ENCODE results near the gene HPN.

HPN gene

GRCh38 chr19:35105047-35105410 lies 63.5 kb downstream of the HPN start:
- H2AFZ ChIP-seq (ENCODE audit: low read length): no peak overlapping the region
- H3K9ac ChIP-seq (ENCODE audit: low read depth, low read length, poor library complexity, severe bottlenecking): no peak overlapping the region
- no peaks in the 10 kb centered on the region for H3K9me2 ChIP-seq (replicated peaks; ENCODE audit: low read depth, low read length)
- no peaks in the 10 kb centered on the region for H3K27me3 ChIP-seq (ENCODE audit: insufficient read depth, low read length, poor library complexity, severe bottlenecking)
- H3K36me3 ChIP-seq (ENCODE audit: insufficient read depth, low read length): no peaks in the 10 kb centered on the region
- H3K4me1 ChIP-seq (ENCODE audit: insufficient read depth, low read length, poor library complexity, severe bottlenecking): no peaks in the 10 kb centered on the region
- no peak overlapping the region for H3K4me2 ChIP-seq (ENCODE audit: low read depth, low read length, poor library complexity, severe bottlenecking)
- H3K4me3 ChIP-seq (ENCODE audit: low read length, poor library complexity, severe bottlenecking): no peak overlapping the region
- H4K20me1 ChIP-seq (ENCODE audit: insufficient read depth, low read length, poor library complexity, severe bottlenecking): no peaks in the 10 kb centered on the region
- no peaks in the 10 kb centered on the region for H3K79me2 ChIP-seq (ENCODE audit: insufficient read depth, low read length)
- H3F3A ChIP-seq (ENCODE audit: low read depth): no peaks in the 10 kb centered on the region
- TF ChIP-seq CTCF (conservative IDR thresholded peaks at IDR 0.05; ENCODE audit: low read length): no peak
- no peak for TF ChIP-seq EZH2phosphoT487 (IDR thresholded peaks at IDR 0.05; ENCODE audit: borderline replicate concordance)
- no peaks in the 10 kb centered on the region for H3K9me3 ChIP-seq (ENCODE audit: insufficient read depth, low read depth, low read length)

- H3K36me3 ChIP-seq (ENCODE audit: insufficient read depth, low read length): no peaks in the 10 kb centered on the region
Measured at GRCh38 chr19:35105411-35106290, 64.1 kb downstream of the HPN start.

GRCh38 chr19:35106291-35106583 lies 64.7 kb downstream of the HPN start:
- Histone ChIP-seq H3F3A (ENCODE audit: low read depth) (no peaks in the 10 kb centered on the region), H2AFZ (ENCODE audit: low read length) (no peak overlapping the region), H3K4me2 (ENCODE audit: low read depth, low read length, poor library complexity, severe bottlenecking) (no peak overlapping the region), H3K9ac (ENCODE audit: low read depth, low read length, poor library complexity, severe bottlenecking) (no peak overlapping the region), H3K27me3 (ENCODE audit: insufficient read depth, low read length, poor library complexity, severe bottlenecking) (no peaks in the 10 kb centered on the region), H3K4me3 (ENCODE audit: low read length, poor library complexity, severe bottlenecking) (no peak overlapping the region), H3K9me3 (ENCODE audit: insufficient read depth, low read depth, low read length) (no peaks in the 10 kb centered on the region), H4K20me1 (ENCODE audit: insufficient read depth, low read length, poor library complexity, severe bottlenecking) (no peaks in the 10 kb centered on the region), H3K79me2 (ENCODE audit: insufficient read depth, low read length) (no peaks in the 10 kb centered on the region), H3K36me3 (ENCODE audit: insufficient read depth, low read length) (no peaks in the 10 kb centered on the region), H3K4me1 (ENCODE audit: insufficient read depth, low read length, poor library complexity, severe bottlenecking) (no peaks in the 10 kb centered on the region), H3K9me2 (replicated peaks; ENCODE audit: low read depth, low read length) (no peaks in the 10 kb centered on the region)
- TF ChIP-seq CTCF (conservative IDR thresholded peaks at IDR 0.05; ENCODE audit: low read length) (no peak), EZH2phosphoT487 (IDR thresholded peaks at IDR 0.05; ENCODE audit: borderline replicate concordance) (no peak)

More at GRCh38 chr19:35105411-35106290, 64.1 kb downstream of the HPN start:
- H3K27me3 ChIP-seq (ENCODE audit: insufficient read depth, low read length, poor library complexity, severe bottlenecking): no peaks in the 10 kb centered on the region
- H4K20me1 ChIP-seq (ENCODE audit: insufficient read depth, low read length, poor library complexity, severe bottlenecking): no peaks in the 10 kb centered on the region
- TF ChIP-seq CTCF (conservative IDR thresholded peaks at IDR 0.05; ENCODE audit: low read length) (no peak), EZH2phosphoT487 (IDR thresholded peaks at IDR 0.05; ENCODE audit: borderline replicate concordance) (no peak)
- no peak overlapping the region for H3K9ac ChIP-seq (ENCODE audit: low read depth, low read length, poor library complexity, severe bottlenecking)
- H3K79me2 ChIP-seq (ENCODE audit: insufficient read depth, low read length): no peaks in the 10 kb centered on the region
- H2AFZ ChIP-seq (ENCODE audit: low read length): no peak overlapping the region
- no peaks in the 10 kb centered on the region for H3K4me1 ChIP-seq (ENCODE audit: insufficient read depth, low read length, poor library complexity, severe bottlenecking)
- H3K4me2 ChIP-seq (ENCODE audit: low read depth, low read length, poor library complexity, severe bottlenecking): no peak overlapping the region
- no peaks in the 10 kb centered on the region for H3F3A ChIP-seq (ENCODE audit: low read depth)
- H3K9me2 ChIP-seq (replicated peaks; ENCODE audit: low read depth, low read length): no peaks in the 10 kb centered on the region
- no peak overlapping the region for H3K4me3 ChIP-seq (ENCODE audit: low read length, poor library complexity, severe bottlenecking)
- H3K9me3 ChIP-seq (ENCODE audit: insufficient read depth, low read depth, low read length): no peaks in the 10 kb centered on the region

Data from Loucy (cell line).